ENCODE results near the gene WNT9A. TPM values are rescaled to one million over a fixed set of nuclear protein-coding genes. Genes with fewer than 3 reads are reported as not detected.
A peak's percentile ranks its signal among the peaks of the same experiment; 100 is the strongest.

The WNT9A gene
- total and polyA plus RNA-seq, 9 of the 15 experiments (the other 6 are each of a cell fraction or from before 2014, with no cell fraction given) = 0.04 to 0.17 (median 0.10) TPM; not detected in 4

- no peak for FAIRE-seq
- in situ Hi-C loops (cut with MboI) = no loop called here
- Histone ChIP-seq H3K9me3 (replicated peaks; ENCODE audit: control insufficient read depth, insufficient read depth, low read depth, low read length) (no peaks in the 10 kb centered on the region; the same call in 1 of the 2 replicates), H3K4me3 (no peak overlapping the region), H2AFZ (ENCODE audit: low read depth, low read length) (no peak overlapping the region), H3K9ac (ENCODE audit: insufficient read depth in 1 of 2, low read depth in 2 of 2, low read length in 2 of 2) (no peak overlapping the region), H4K20me1 (replicated peaks; ENCODE audit: control insufficient read depth, insufficient read depth, low read length) (0 out of 2 replicates have a peak, but pooled peaks cover 11% of the 10 kb centered on the region), H3K79me2 (ENCODE audit: control insufficient read depth, insufficient read depth, low read length) (no peaks in the 10 kb centered on the region), H3K27ac (ENCODE audit: extremely low read depth, low read depth, low read length) (no peak overlapping the region), H3K9me1 (ENCODE audit: control insufficient read depth, insufficient read depth, low read length) (no peaks in the 10 kb centered on the region), H3K4me2 (ENCODE audit: insufficient read depth, low read length) (no peak overlapping the region), H3K4me1 (replicated peaks in 1 of 2; ENCODE audit: control insufficient read depth in 2 of 2, insufficient read depth in 2 of 2, low read length in 2 of 2) (peaks cover 0 to 54% of the 10 kb centered on the region in 2 experiments; a peak in 3 of 5 replicates), H3K36me3 (ENCODE audit: control insufficient read depth, insufficient read depth, low read length) (no peaks in the 10 kb centered on the region), H3K27me3 (ENCODE audit: control insufficient read depth in 2 of 2, insufficient read depth in 2 of 2, low read length in 2 of 2) (peaks cover 29 to 70% of the 10 kb centered on the region in 2 experiments)
- intact Hi-C loops (cut with micrococcal nuclease) = no loop called here
- POLR2A ChIA-PET = interaction anchor here (2.0 kb wide), 1 partner anchor 12 kb away, joined by 4 read pairs; no protein-coding TSS in a partner anchor
- TF ChIP-seq DDX20 (tag; IDR thresholded peaks at IDR 0.05; ENCODE audit: low read depth) = no peak
- TF ChIP-seq MAX (CRISPR knock-in tag; IDR thresholded peaks at IDR 0.05) = 0 out of 2 replicates have a peak, but pooled peaks have one; percentile 12
- ATAC-seq = no peak
- under 1% methylated on average over 8 of the region's 8 CpGs for WGBS (ENCODE audit: insufficient coverage, low coverage, missing lambda C conversion rate)
- DNase-seq (ENCODE audit: extremely low read depth in 1 of 4, low spot score in 3 of 4) = no peak
- no TSS peak for BruUV-seq (replicated peaks)
- CTCF ChIA-PET (ENCODE audit: low intra/inter-chr PET ratio) = no interaction called here
Measured at GRCh38 chr1:227920896-227921295, 26.8 kb downstream of the WNT9A start.

DNA sequence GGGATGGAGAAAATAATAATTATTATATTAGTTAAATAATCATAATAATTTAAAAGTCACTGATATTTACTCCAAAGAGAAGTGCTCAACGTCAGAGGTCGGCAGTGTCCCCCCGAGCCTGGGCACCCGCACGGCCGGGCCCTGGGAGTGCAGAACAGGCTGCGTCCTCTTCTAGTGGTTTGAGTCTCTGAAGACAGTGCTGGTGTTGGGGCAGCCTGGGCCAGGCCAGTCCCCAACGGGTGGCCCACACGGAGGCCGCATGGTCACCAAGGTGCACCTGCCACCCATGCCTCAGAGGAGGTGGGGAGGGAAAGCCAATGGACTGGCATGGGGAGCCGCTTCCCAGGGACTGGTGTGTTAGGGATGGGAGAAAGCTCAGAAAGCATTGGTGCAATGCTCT lies 27.3 kb downstream of the WNT9A start:
- H3K79me2 ChIP-seq (ENCODE audit: control insufficient read depth, insufficient read depth, low read length) = no peaks in the 10 kb centered on the region
- FAIRE-seq (no peak), ATAC-seq (no peak), DNase-seq (ENCODE audit: extremely low read depth in 1 of 4, low spot score in 3 of 4) (no peak)
- H3K9me1 ChIP-seq (ENCODE audit: control insufficient read depth, insufficient read depth, low read length) = no peaks in the 10 kb centered on the region
- H3K9ac ChIP-seq (ENCODE audit: insufficient read depth in 1 of 2, low read depth in 2 of 2, low read length in 2 of 2) = no peak overlapping the region
- peaks cover 27 to 66% of the 10 kb centered on the region in 2 experiments for H3K27me3 ChIP-seq (ENCODE audit: control insufficient read depth in 2 of 2, insufficient read depth in 2 of 2, low read length in 2 of 2)
- H3K36me3 ChIP-seq (ENCODE audit: control insufficient read depth, insufficient read depth, low read length) = no peaks in the 10 kb centered on the region
- H4K20me1 ChIP-seq (replicated peaks; ENCODE audit: control insufficient read depth, insufficient read depth, low read length) = 0 out of 2 replicates have a peak, but pooled peaks cover 11% of the 10 kb centered on the region
- H3K9me3 ChIP-seq (replicated peaks; ENCODE audit: control insufficient read depth, insufficient read depth, low read depth, low read length) = no peaks in the 10 kb centered on the region; the same call in 1 of the 2 replicates
- no peak overlapping the region for H3K4me3 ChIP-seq
- WGBS (ENCODE audit: insufficient coverage, low coverage, missing lambda C conversion rate) = 3% methylated on average over 11 of the region's 11 CpGs
- intact Hi-C loops (cut with micrococcal nuclease) (no loop called here), in situ Hi-C loops (cut with MboI) (no loop called here)
- ChIA-PET POLR2A (interaction anchor here (0.7 to 2.0 kb wide), 2 partner anchors 13 to 180 kb away, joined by 3 to 4 read pairs; no protein-coding TSS in a partner anchor), CTCF (ENCODE audit: low intra/inter-chr PET ratio) (no interaction called here)
- no peak overlapping the region for H3K27ac ChIP-seq (ENCODE audit: extremely low read depth, low read depth, low read length)
- no TSS peak for BruUV-seq (replicated peaks)
- no peak overlapping the region for H2AFZ ChIP-seq (ENCODE audit: low read depth, low read length)
- peaks cover 0 to 53% of the 10 kb centered on the region in 2 experiments; a peak in 3 of 5 replicates for H3K4me1 ChIP-seq (replicated peaks in 1 of 2; ENCODE audit: control insufficient read depth in 2 of 2, insufficient read depth in 2 of 2, low read length in 2 of 2)
- no peak overlapping the region for H3K4me2 ChIP-seq (ENCODE audit: insufficient read depth, low read length)
- no peak for TF ChIP-seq HCFC1 (IDR thresholded peaks at IDR 0.05; ENCODE audit: low read depth, low read length)
- TF ChIP-seq, protein P1, sequence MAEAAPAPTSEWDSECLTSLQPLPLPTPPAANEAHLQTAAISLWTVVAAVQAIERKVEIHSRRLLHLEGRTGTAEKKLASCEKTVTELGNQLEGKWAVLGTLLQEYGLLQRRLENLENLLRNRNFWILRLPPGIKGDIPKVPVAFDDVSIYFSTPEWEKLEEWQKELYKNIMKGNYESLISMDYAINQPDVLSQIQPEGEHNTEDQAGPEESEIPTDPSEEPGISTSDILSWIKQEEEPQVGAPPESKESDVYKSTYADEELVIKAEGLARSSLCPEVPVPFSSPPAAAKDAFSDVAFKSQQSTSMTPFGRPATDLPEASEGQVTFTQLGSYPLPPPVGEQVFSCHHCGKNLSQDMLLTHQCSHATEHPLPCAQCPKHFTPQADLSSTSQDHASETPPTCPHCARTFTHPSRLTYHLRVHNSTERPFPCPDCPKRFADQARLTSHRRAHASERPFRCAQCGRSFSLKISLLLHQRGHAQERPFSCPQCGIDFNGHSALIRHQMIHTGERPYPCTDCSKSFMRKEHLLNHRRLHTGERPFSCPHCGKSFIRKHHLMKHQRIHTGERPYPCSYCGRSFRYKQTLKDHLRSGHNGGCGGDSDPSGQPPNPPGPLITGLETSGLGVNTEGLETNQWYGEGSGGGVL (CRISPR knock-in tag; IDR thresholded peaks at IDR 0.05) = no peak
- TF ChIP-seq VEZF1 (CRISPR knock-in tag; IDR thresholded peaks at IDR 0.05) = no peak
- TF ChIP-seq, protein P2, sequence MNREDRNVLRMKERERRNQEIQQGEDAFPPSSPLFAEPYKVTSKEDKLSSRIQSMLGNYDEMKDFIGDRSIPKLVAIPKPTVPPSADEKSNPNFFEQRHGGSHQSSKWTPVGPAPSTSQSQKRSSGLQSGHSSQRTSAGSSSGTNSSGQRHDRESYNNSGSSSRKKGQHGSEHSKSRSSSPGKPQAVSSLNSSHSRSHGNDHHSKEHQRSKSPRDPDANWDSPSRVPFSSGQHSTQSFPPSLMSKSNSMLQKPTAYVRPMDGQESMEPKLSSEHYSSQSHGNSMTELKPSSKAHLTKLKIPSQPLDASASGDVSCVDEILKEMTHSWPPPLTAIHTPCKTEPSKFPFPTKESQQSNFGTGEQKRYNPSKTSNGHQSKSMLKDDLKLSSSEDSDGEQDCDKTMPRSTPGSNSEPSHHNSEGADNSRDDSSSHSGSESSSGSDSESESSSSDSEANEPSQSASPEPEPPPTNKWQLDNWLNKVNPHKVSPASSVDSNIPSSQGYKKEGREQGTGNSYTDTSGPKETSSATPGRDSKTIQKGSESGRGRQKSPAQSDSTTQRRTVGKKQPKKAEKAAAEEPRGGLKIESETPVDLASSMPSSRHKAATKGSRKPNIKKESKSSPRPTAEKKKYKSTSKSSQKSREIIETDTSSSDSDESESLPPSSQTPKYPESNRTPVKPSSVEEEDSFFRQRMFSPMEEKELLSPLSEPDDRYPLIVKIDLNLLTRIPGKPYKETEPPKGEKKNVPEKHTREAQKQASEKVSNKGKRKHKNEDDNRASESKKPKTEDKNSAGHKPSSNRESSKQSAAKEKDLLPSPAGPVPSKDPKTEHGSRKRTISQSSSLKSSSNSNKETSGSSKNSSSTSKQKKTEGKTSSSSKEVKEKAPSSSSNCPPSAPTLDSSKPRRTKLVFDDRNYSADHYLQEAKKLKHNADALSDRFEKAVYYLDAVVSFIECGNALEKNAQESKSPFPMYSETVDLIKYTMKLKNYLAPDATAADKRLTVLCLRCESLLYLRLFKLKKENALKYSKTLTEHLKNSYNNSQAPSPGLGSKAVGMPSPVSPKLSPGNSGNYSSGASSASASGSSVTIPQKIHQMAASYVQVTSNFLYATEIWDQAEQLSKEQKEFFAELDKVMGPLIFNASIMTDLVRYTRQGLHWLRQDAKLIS (CRISPR knock-in tag; IDR thresholded peaks at IDR 0.05) = no peak
